ENCODE data around the gene PGD.
A peak's percentile ranks its signal among the peaks of the same experiment; 100 is the strongest.

PGD gene

GRCh38 chr1:10378081-10378841 lies 20.6 kb upstream of the PGD start:
- Histone ChIP-seq H3K79me2 (ENCODE audit: low read length) (no peaks in the 10 kb centered on the region), H3K4me1 (ENCODE audit: low read length) (peaks cover 18% of the 10 kb centered on the region), H2AFZ (ENCODE audit: low read depth, low read length) (no peak overlapping the region), H3K27me3 (ENCODE audit: low read depth, low read length) (no peaks in the 10 kb centered on the region), H3K27ac (ENCODE audit: low read length) (no peak overlapping the region), H3K4me3 (ENCODE audit: low read length) (no peak overlapping the region), H3K4me2 (ENCODE audit: low read length) (peak overlapping the region; percentile 57), H3K9ac (ENCODE audit: low read length) (peak overlapping the region; percentile 13; the same call in 1 of the 2 replicates), H4K20me1 (ENCODE audit: insufficient read depth, low read length) (no peaks in the 10 kb centered on the region), H3K36me3 (replicated peaks; ENCODE audit: low read depth, low read length) (no peaks in the 10 kb centered on the region), H3K9me3 (ENCODE audit: insufficient read depth, low read length) (no peaks in the 10 kb centered on the region)
- TF ChIP-seq, protein P1, sequence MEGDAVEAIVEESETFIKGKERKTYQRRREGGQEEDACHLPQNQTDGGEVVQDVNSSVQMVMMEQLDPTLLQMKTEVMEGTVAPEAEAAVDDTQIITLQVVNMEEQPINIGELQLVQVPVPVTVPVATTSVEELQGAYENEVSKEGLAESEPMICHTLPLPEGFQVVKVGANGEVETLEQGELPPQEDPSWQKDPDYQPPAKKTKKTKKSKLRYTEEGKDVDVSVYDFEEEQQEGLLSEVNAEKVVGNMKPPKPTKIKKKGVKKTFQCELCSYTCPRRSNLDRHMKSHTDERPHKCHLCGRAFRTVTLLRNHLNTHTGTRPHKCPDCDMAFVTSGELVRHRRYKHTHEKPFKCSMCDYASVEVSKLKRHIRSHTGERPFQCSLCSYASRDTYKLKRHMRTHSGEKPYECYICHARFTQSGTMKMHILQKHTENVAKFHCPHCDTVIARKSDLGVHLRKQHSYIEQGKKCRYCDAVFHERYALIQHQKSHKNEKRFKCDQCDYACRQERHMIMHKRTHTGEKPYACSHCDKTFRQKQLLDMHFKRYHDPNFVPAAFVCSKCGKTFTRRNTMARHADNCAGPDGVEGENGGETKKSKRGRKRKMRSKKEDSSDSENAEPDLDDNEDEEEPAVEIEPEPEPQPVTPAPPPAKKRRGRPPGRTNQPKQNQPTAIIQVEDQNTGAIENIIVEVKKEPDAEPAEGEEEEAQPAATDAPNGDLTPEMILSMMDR (IDR thresholded peaks at IDR 0.05; ENCODE audit: low read depth, low read length) = no peak
- no peak for TF ChIP-seq EZH2phosphoT487 (IDR thresholded peaks at IDR 0.05; ENCODE audit: low read depth)

DNA sequence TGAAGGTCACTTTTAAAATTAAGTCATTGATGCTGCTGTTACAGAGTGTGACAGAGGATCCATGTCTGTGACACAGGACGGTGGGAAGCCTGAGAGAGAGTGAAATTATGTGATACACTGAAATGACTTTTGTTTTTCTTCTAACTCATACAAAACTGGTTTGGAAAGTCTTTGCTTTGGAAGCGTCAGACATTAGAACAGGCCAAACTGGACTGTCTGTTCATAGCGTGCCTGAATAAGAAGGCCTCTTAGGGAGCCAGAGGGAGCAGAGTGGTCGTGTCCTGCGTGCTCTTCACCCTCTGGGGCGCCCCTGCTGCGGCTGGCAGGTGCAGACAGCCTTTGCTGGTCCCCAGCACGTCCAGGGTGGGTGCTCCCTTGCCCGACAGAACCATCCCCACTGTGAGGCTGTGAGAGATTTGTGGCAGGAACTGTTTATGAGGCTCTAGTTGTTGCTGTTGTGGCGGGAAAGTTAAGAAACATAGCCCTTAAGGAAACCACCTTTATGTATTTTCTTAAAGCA lies 19.7 kb upstream of the PGD start:
- no peak overlapping the region for H3K27ac ChIP-seq (ENCODE audit: low read length)
- no peak overlapping the region for H2AFZ ChIP-seq (ENCODE audit: low read depth, low read length)
- TF ChIP-seq EZH2phosphoT487 (IDR thresholded peaks at IDR 0.05; ENCODE audit: low read depth) = no peak
- TF ChIP-seq, protein P1 (IDR thresholded peaks at IDR 0.05; ENCODE audit: low read depth, low read length) = no peak
- H3K4me3 ChIP-seq (ENCODE audit: low read length) = no peak overlapping the region
- peaks cover 18% of the 10 kb centered on the region for H3K4me1 ChIP-seq (ENCODE audit: low read length)
- no peaks in the 10 kb centered on the region for H3K79me2 ChIP-seq (ENCODE audit: low read length)
- H3K4me2 ChIP-seq (ENCODE audit: low read length) = peak overlapping the region; percentile 57; the same call in 1 of the 2 replicates
- H3K27me3 ChIP-seq (ENCODE audit: low read depth, low read length) = no peaks in the 10 kb centered on the region
- H3K36me3 ChIP-seq (replicated peaks; ENCODE audit: low read depth, low read length) = no peaks in the 10 kb centered on the region
- H3K9ac ChIP-seq (ENCODE audit: low read length) = 0 out of 2 replicates have a peak overlapping the region, but pooled peaks have one; percentile 13
- no peaks in the 10 kb centered on the region for H4K20me1 ChIP-seq (ENCODE audit: insufficient read depth, low read length)
- no peaks in the 10 kb centered on the region for H3K9me3 ChIP-seq (ENCODE audit: insufficient read depth, low read length)

GRCh38 chr1:10379676-10380075 lies 19.2 kb upstream of the PGD start:
- H3K27ac ChIP-seq (ENCODE audit: low read length) = no peak overlapping the region
- no peaks in the 10 kb centered on the region for H4K20me1 ChIP-seq (ENCODE audit: insufficient read depth, low read length)
- no peak for TF ChIP-seq EZH2phosphoT487 (IDR thresholded peaks at IDR 0.05; ENCODE audit: low read depth)
- TF ChIP-seq, protein P1 (IDR thresholded peaks at IDR 0.05; ENCODE audit: low read depth, low read length) = no peak

GRCh38 chr1:10380594-10381275 lies 18.1 kb upstream of the PGD start:
- Histone ChIP-seq H3K27me3 (ENCODE audit: low read depth, low read length) (no peaks in the 10 kb centered on the region), H4K20me1 (ENCODE audit: insufficient read depth, low read length) (no peaks in the 10 kb centered on the region), H3K79me2 (ENCODE audit: low read length) (no peaks in the 10 kb centered on the region), H3K9ac (ENCODE audit: low read length) (no peak overlapping the region), H3K36me3 (replicated peaks; ENCODE audit: low read depth, low read length) (no peaks in the 10 kb centered on the region), H3K4me3 (ENCODE audit: low read length) (no peak overlapping the region), H3K4me2 (ENCODE audit: low read length) (no peak overlapping the region), H2AFZ (ENCODE audit: low read depth, low read length) (no peak overlapping the region), H3K27ac (ENCODE audit: low read length) (no peak overlapping the region), H3K9me3 (ENCODE audit: insufficient read depth, low read length) (no peaks in the 10 kb centered on the region), H3K4me1 (ENCODE audit: low read length) (peaks cover 18% of the 10 kb centered on the region)
- TF ChIP-seq, protein P1 (IDR thresholded peaks at IDR 0.05; ENCODE audit: low read depth, low read length) = no peak
- TF ChIP-seq EZH2phosphoT487 (IDR thresholded peaks at IDR 0.05; ENCODE audit: low read depth) = no peak

More at GRCh38 chr1:10379676-10380075, 19.2 kb upstream of the PGD start:
- no peaks in the 10 kb centered on the region for H3K36me3 ChIP-seq (replicated peaks; ENCODE audit: low read depth, low read length)
- H3K9me3 ChIP-seq (ENCODE audit: insufficient read depth, low read length) = no peaks in the 10 kb centered on the region
- no peak overlapping the region for H2AFZ ChIP-seq (ENCODE audit: low read depth, low read length)
- no peak overlapping the region for H3K4me3 ChIP-seq (ENCODE audit: low read length)
- H3K4me2 ChIP-seq (ENCODE audit: low read length) = no peak overlapping the region
- H3K79me2 ChIP-seq (ENCODE audit: low read length) = no peaks in the 10 kb centered on the region
- peaks cover 18% of the 10 kb centered on the region for H3K4me1 ChIP-seq (ENCODE audit: low read length)
- no peaks in the 10 kb centered on the region for H3K27me3 ChIP-seq (ENCODE audit: low read depth, low read length)
- H3K9ac ChIP-seq (ENCODE audit: low read length) = no peak overlapping the region

All from OCI-LY3 (cell line).